Measurements from ENCODE around the gene OR10H5.

GRCh38 chr19:15837221-15837731 lies 49.8 kb downstream of the OR10H5 start:
- TF ChIP-seq REST (IDR thresholded peaks at IDR 0.05; ENCODE audit: unreplicated experiment) (no peak), CTCF (conservative IDR thresholded peaks at IDR 0.05; ENCODE audit: low read depth in 2 of 2) (no peak), EZH2 (IDR thresholded peaks at IDR 0.05; ENCODE audit: low read depth, unreplicated experiment) (no peak), EZH2phosphoT487 (IDR thresholded peaks at IDR 0.05; ENCODE audit: unreplicated experiment) (no peak), POLR2AphosphoS5 (IDR thresholded peaks at IDR 0.05; ENCODE audit: low read depth) (no peak), JUNB (IDR thresholded peaks at IDR 0.05; ENCODE audit: unreplicated experiment) (no peak), CREB1 (CRISPR knock-in tag; IDR thresholded peaks at IDR 0.05; ENCODE audit: low read depth) (no peak)

Data from GM23338 (cell line).